Esophagus muscularis mucosa (tissue), 3 donors: ENCODE data around the gene PIK3R4.

Experiments
- CTCF ChIP-seq, 3 experiments: fragments of 200-600 bp in 2 of 3; fragments of 450-650 bp in 1 of 3; sonication (generic) in 2 of 3; IDR thresholded peaks; one replicate each; pipeline ENCODE4 v1.5.1; 2017 to 2019; ENCODE audit warnings: antibody characterized with exemption in 3 of 3, mild to moderate bottlenecking in 2 of 3, moderate library complexity in 1 of 3
- POLR2A ChIP-seq: fragments of 450-650 bp; IDR thresholded peaks from one replicate; pipeline ENCODE4 v1.6.1; 2017; ENCODE audit warnings: antibody characterized with exemption, moderate library complexity, mild to moderate bottlenecking, low read depth

GRCh38 chr3:130729154-130729553, 17.5 kb downstream of the PIK3R4 start:
- no peak for TF ChIP-seq CTCF (IDR thresholded peaks at IDR 0.05)
- TF ChIP-seq POLR2A: no peak
